ENCODE data around the gene PCDH15.
"Not testable (repeated sequence)": the region's sequence is repeated elsewhere in the genome, so short reads cannot be mapped to it uniquely, and the experiment has no call there.

PCDH15 gene

DNA sequence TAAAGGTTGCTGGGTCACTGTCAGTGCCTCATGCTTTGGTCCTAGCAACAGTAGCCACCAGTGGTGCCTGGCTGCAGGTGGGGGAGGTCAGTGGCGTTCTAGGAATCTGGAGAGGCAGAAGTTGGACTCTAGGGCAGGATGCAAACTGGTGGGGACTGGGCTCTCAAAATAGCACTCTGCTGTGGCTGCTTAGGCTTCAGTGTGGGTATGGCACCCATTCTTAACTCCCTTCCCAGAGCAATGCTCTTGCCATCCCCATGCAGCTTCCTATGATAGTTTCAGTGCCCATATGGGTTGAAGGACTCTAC lies 330.8 kb downstream of the PCDH15 start:
- DNase-seq (ENCODE audit: insufficient read length, low spot score): no peak
- no peak for FAIRE-seq
- TF ChIP-seq POLR2A (IDR thresholded peaks at IDR 0.05; ENCODE audit: low read depth, low read length): no peak

DNA sequence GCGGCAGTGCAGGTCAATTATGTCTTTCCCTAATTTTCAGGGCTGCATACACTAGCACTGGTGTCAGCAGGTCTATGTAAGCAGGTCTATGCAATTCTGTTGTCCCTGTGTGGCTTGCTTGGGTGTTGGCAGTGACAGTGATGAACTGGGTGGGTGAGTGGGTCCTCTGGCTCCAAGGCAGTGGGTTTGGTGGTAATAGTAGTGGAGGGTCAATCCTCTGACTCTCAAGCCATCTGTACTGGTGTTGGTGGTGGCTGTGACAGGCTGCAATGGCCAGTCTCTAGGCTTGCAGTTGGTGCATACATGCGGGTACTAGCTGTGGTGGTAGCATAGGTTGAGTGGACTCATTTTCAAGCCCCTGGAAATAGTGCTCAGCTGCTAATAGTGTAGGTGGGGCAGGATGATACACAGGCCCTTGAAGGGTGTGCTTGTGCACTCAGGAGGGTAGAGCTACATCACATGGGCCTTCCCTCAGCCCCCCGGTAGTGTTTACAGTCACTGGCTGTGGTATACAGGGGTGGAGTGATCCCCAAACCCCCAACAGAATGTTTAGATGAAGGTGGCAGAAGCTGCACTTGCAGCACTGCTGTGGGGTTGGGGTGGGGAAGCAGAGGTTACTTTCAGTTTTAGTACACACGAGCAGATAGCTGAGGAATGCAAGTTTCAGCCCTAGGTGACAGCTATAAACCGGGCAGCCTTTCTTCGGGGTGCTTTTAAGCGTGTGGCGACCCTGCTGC lies 331.3 kb downstream of the PCDH15 start:
- peak; percentile 89 for FAIRE-seq
- TF ChIP-seq POLR2A (IDR thresholded peaks at IDR 0.05; ENCODE audit: low read depth, low read length): no peak
- DNase-seq (ENCODE audit: insufficient read length, low spot score): no peak

DNA sequence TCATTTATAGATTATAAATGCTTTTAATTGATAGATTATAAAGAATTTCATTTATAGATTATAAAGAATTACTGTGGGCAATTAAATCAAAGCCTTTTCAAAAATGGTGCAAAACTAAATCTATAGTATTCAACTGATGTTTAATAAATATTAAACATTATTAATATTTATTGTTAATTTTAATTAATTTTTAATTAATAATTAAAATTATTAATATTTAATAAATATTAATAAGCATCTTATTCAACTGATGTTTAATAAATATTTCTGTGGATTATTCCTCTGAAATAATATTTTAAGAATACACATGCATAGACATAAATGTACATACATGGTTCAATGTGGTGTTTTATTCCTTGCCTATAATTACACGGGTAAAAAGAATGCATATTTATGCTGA lies 346.8 kb downstream of the PCDH15 start:
- FAIRE-seq: no peak

DNA sequence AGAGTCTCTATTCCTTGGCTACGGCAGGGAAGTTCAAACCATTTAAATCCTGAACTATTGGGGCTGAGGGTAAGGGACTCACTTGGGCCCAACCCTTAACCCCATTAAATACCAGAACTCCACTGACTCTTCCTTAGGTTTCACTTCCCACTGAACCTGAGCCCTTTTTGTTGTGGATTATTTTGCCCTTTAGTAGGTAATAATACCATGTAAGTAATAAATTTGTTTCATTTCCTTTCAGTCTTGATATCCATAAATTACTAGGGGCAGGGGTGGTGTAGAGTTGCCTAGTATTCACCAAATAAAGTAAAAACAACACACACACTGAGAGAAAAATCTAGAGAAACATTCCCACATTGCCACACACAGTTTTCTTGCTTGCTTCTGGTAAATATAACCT lies 352.0 kb downstream of the PCDH15 start:
- DNase-seq (ENCODE audit: insufficient read length, low spot score): no peak
- FAIRE-seq: no peak
- TF ChIP-seq POLR2A (IDR thresholded peaks at IDR 0.05; ENCODE audit: low read depth, low read length): no peak

More for the DNA sequence above, 346.8 kb downstream of the PCDH15 start:
- DNase-seq (ENCODE audit: insufficient read length, low spot score): no peak
- TF ChIP-seq POLR2A (IDR thresholded peaks at IDR 0.05; ENCODE audit: low read depth, low read length): no peak

DNA sequence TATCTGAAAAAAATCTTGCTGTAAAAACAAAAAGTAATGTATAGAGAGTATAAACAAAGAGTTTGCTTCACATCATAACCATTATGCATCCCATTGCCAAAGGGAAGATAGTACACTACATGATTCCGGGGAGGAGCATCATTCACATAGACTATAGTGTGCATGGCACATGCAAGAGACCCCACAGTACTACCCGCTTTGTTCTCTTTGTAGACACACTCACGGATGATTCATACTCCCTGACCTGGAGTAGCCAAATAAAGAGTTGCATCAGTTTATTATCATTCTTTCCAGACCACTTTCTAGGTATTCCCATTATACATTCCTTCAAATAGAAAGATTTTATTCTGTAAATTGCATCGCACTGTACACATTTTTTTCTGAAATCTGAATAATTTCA lies 356.9 kb downstream of the PCDH15 start:
- no peak for DNase-seq (ENCODE audit: insufficient read length, low spot score)
- FAIRE-seq: no peak
- TF ChIP-seq POLR2A (IDR thresholded peaks at IDR 0.05; ENCODE audit: low read depth, low read length): no peak

DNA sequence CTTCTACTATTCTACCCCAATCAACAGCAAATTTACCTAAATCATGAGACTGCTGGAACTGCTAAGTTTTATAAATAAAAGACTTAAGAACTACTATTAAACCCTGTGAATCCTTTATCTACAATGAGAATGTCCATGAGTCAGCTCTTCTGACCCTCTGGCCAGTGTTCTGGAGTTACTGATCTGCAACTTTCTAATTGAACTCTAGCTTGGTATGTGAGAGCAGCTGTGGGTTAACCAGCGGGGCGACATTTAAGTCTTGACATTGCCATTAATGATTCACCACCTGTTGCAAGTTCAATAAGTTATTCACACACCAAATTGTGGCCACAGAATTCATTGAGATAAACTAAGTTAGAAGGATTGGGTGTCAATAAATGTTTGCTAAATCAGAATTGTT lies 359.8 kb downstream of the PCDH15 start:
- no peak for FAIRE-seq
- no peak for DNase-seq (ENCODE audit: insufficient read length, low spot score)
- TF ChIP-seq POLR2A (IDR thresholded peaks at IDR 0.05; ENCODE audit: low read depth, low read length): no peak

DNA sequence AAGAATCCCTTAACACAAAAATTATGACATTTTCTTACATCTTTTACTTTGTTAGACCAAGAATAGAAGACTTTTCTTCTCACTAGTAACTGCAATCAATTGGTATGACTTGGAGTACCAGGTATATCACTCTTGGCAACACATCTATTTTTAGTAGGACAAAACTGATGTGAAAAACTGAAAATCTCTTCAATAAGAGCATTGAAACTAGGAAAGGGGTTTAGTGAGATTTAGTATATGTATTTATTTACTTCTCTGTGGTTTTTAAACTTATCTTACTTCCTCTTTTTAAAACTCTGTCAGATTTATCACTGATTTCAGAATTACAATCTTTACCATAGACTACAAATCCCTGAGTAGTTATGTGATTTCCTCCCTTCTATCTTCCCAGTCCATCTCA lies 366.2 kb downstream of the PCDH15 start:
- FAIRE-seq (no peak), DNase-seq (ENCODE audit: insufficient read length, low spot score) (no peak)
- no peak for TF ChIP-seq POLR2A (IDR thresholded peaks at IDR 0.05; ENCODE audit: low read depth, low read length)

DNA sequence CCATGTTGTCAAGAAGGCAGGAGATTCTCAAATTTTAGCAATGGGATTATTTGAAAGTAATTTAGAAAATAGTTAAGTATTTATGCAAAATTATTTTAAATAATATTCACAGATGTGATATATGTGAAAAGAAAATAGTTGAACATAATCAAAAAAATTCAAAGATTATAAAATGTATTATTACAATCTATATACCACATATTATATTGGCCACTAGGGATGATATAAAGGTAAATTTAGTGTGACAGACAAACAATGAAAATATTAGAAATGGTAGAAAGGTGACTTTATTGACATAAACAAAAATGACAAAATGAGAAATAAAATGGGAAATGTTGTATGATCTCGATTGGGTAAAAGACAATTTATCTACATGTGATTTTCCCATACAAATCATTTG lies 385.5 kb downstream of the PCDH15 start:
- no peak for TF ChIP-seq POLR2A (IDR thresholded peaks at IDR 0.05; ENCODE audit: low read depth, low read length)
- DNase-seq (ENCODE audit: insufficient read length, low spot score): no peak
- FAIRE-seq: no peak

DNA sequence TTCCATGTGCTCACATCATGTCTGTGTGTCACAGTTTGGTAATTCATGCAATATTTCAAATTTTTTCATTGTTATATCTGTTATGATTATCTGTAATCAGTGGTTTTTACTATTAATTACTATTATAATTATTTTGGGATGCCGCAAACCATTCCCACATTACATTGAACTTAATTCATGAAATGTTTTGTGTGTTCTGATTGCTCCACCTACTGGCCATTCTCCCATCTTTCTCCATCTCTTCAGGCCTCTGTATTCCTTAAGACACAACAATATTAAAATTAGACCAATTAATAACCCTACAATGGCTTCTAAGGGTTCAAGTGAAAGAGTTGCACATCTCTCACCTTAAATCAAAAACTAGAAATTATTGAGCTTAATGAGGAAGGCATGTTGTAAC lies 398.5 kb downstream of the PCDH15 start:
- FAIRE-seq: no peak
- DNase-seq (ENCODE audit: insufficient read length, low spot score): no peak
- TF ChIP-seq POLR2A (IDR thresholded peaks at IDR 0.05; ENCODE audit: low read depth, low read length): no peak

DNA sequence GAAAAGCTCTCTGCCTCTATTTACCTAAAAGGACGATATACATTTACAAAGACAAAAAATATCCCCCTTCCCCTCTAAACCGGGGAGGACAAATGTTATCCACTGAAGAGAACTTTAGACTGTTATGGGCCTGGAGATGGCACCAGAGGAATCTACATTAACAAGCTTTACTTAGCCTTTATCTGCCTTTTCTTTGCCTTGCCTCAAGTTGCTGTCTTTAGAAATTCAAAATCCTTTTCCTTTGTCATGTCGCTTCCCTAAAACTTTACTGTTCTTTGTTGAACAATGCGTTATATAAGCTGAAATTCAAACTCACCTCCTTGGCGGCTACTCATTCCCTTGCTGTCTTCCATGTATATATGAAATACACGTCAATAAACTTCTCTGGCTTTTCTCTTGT lies 405.0 kb downstream of the PCDH15 start:
- TF ChIP-seq POLR2A (IDR thresholded peaks at IDR 0.05; ENCODE audit: low read depth, low read length): no peak
- FAIRE-seq (no peak), DNase-seq (ENCODE audit: insufficient read length, low spot score) (no peak)

DNA sequence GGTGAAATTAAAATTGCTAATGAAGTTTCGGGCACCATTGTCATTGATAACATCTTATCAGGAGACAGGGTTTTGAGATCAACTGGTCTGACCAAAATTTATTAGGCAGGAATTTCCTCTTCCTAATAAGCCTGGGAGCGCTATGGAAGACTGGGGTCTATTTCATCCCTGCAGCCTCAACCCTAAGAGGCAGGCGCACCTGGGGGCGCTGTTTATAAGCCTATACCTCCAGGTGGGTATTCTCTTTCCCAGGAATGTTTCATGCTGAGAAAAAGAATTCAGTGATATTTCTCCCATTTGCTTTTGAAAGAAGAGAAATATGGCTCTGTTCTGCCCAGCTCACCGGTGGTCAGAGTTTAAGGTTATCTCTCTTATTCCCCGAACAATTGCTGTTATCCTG lies 406.4 kb downstream of the PCDH15 start:
- not testable (repeated sequence) for DNase-seq (ENCODE audit: insufficient read length, low spot score); FAIRE-seq

DNA sequence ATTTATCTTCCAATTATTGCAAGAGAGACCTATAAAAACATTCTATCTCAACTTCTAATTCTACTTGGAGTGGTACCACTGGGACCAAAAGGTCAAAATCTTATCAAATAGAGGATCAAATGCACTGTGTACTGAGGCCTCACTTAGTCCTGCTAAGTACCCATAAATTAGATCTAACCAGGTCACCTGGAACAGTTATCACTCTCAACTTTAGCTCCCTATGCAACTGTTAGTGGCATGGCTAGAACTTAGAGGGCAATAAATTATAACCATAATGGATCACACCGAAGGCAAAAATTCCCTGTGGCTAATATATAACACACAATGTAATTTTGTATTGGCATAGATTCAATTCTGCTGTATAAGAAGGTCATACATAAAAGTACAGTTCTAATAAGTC lies 428.9 kb downstream of the PCDH15 start:
- no peak for TF ChIP-seq POLR2A (IDR thresholded peaks at IDR 0.05; ENCODE audit: low read depth, low read length)
- FAIRE-seq (no peak), DNase-seq (ENCODE audit: insufficient read length, low spot score) (no peak)

DNA sequence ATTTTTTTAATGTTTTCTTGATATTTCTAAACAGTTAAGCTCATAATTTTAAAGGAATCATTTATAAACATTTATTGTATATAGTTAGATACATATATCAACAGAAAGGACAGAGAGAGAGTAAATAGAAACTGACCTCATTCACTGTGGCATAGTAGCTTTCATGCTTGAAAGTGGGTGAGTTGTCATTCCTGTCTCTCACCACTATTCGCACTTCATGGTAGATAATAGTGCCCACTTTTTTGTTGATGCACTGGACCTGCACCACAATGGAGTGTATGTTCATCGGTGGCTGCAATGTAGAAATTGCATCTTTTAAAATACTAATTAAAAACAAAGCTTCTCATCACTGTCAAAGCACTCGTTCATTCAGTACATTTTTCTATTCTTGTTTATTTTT lies 432.0 kb downstream of the PCDH15 start:
- TF ChIP-seq POLR2A (IDR thresholded peaks at IDR 0.05; ENCODE audit: low read depth, low read length): no peak
- FAIRE-seq (no peak), DNase-seq (ENCODE audit: insufficient read length, low spot score) (no peak)

DNA sequence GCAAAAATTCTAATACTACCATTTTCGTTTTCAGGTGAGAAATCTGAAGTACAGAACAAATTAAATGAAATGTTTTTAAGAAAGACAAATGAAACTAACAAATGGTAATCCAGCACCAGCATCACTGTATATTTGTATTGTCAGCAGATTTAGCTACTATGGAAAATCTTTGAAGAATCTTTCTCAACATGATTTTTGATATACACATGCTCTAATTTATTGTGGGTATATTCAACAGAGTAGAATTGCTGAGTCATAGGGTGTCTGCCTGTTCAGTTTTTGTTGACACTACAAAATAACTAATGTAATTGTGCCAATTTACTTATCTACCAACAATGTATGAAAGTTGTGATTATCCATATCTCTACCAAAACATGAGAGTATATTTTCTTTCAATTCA lies 437.6 kb downstream of the PCDH15 start:
- no peak for TF ChIP-seq POLR2A (IDR thresholded peaks at IDR 0.05; ENCODE audit: low read depth, low read length)
- FAIRE-seq: no peak
- no peak for DNase-seq (ENCODE audit: insufficient read length, low spot score)

DNA sequence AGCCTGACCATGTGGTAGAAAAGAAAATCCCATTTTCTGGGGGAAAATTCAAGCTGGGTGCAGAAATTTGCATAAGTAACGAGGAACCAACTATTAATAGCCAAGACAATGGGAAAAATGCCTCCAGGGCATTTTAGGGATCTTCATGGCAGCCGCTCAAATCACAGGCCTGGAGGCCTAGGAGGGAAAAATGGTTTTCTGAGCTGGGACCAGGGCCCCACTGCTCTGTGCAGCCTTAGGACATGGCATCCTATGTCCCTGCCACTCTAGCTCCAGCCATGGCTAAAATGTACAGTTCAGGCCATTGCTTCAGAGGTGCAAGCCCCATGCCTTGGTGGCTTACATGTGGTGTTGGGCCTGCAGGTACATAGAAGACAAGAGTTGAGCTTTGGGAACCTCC lies 459.0 kb downstream of the PCDH15 start:
- DNase-seq (ENCODE audit: insufficient read length, low spot score): no peak
- FAIRE-seq: no peak
- TF ChIP-seq POLR2A (IDR thresholded peaks at IDR 0.05; ENCODE audit: low read depth, low read length): no peak

DNA sequence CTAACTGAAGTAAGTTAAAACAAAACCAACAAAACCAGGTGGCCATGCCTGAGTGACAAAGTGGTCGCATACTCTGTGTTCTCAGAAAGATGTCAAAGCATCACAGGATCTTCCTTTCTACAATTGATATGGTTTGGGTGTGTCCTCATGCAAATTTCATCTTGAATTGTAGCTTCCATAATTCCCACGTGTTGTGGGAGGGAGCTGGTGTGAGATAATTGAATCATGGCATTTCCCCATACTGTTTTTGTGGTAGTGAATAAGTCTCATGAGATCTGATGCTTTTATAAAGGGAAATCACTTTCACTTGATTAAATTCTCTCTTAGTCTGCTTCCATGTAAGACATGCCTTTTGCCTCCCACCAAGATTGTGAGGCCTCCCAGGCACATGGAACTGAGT lies 465.7 kb downstream of the PCDH15 start:
- FAIRE-seq: no peak
- DNase-seq (ENCODE audit: insufficient read length, low spot score): no peak
- TF ChIP-seq POLR2A (IDR thresholded peaks at IDR 0.05; ENCODE audit: low read depth, low read length): no peak
